Neuronal stem cell (in vitro differentiated cells): ENCODE data around the gene BACE2.

Source experiments
- DNase-seq: peaks from one replicate; pipeline ENCODE4 v3.0.0-alpha.2; 2013; ENCODE audit warnings: low spot score
- H2AFZ ChIP-seq: one replicate; pipeline ENCODE4 v1.6.1; 2013; ENCODE audit warnings: mild to moderate bottlenecking, low read length, inconsistent platforms
- H2AK5ac ChIP-seq: 2 replicates; pipeline ENCODE4 v1.6.1; 2013; ENCODE audit warnings: low read depth, mild to moderate bottlenecking, inconsistent platforms, low read length, moderate library complexity, mixed read lengths
- H2BK120ac ChIP-seq: 2 replicates; pipeline ENCODE4 v1.6.1; 2013; ENCODE audit warnings: low read depth, mild to moderate bottlenecking, inconsistent platforms, low read length, moderate library complexity, mixed read lengths
- H2BK12ac ChIP-seq: one replicate; pipeline ENCODE4 v1.6.1; 2013; ENCODE audit warnings: low read length, inconsistent platforms
- H2BK15ac ChIP-seq: 2 replicates; pipeline ENCODE4 v1.6.1; 2013; ENCODE audit warnings: mild to moderate bottlenecking, low read length, inconsistent platforms, mixed read lengths
- H2BK5ac ChIP-seq: one replicate; pipeline ENCODE4 v1.6.1; 2013; ENCODE audit warnings: inconsistent platforms, mild to moderate bottlenecking, low read length, moderate library complexity
- H3K14ac ChIP-seq: one replicate; pipeline ENCODE4 v1.6.1; 2013; ENCODE audit warnings: low read length, inconsistent platforms
- H3K18ac ChIP-seq: 2 replicates; pipeline ENCODE4 v1.6.1; 2013; ENCODE audit warnings: low read length, inconsistent platforms
- H3K23ac ChIP-seq: 2 replicates; pipeline ENCODE4 v1.6.1; 2013; ENCODE audit warnings: low read depth, mild to moderate bottlenecking, mixed read lengths, low read length, inconsistent platforms; ENCODE audit not compliant: poor library complexity
- H3K27ac ChIP-seq: replicated peaks from 3 replicates; pipeline ENCODE4 v1.5.1; 2013; ENCODE audit warnings: low read length, inconsistent platforms
- H3K27me3 ChIP-seq, 3 experiments: 2 replicates each; pipeline ENCODE4 v1.6.1; 2013; ENCODE audit warnings: low read length in 3 of 3, mild to moderate bottlenecking in 2 of 3, inconsistent platforms in 1 of 3, low read depth in 1 of 3, mixed read lengths in 1 of 3, moderate library complexity in 1 of 3; ENCODE audit not compliant: control insufficient read depth in 3 of 3, insufficient read depth in 3 of 3
- H3K36me3 ChIP-seq, 2 donors: replicated peaks in 1 of 2; 2 replicates each; pipeline ENCODE4 v1.6.1; 2013; ENCODE audit warnings: low read length in 2 of 2; ENCODE audit not compliant: control insufficient read depth in 2 of 2, insufficient read depth in 2 of 2
- H3K4ac ChIP-seq: 2 replicates; pipeline ENCODE4 v1.6.1; 2013; ENCODE audit warnings: inconsistent platforms, mild to moderate bottlenecking, low read length, moderate library complexity
- H3K4me1 ChIP-seq, 2 donors: 1 replicate in 1 of 2; 2 replicates in 1 of 2; pipeline ENCODE4 v1.6.1; 2013; ENCODE audit warnings: low read length in 2 of 2, low read depth in 1 of 2; ENCODE audit not compliant: control insufficient read depth in 2 of 2, insufficient read depth in 1 of 2
- H3K4me2 ChIP-seq: one replicate; pipeline ENCODE4 v1.6.1; 2013; ENCODE audit warnings: mild to moderate bottlenecking, low read length, inconsistent platforms; ENCODE audit not compliant: insufficient read depth, poor library complexity, severe bottlenecking
- H3K4me3 ChIP-seq, 2 donors: 2 replicates each; pipeline ENCODE4 v1.5.1; 2013; ENCODE audit warnings: low read length in 2 of 2, mild to moderate bottlenecking in 2 of 2, inconsistent platforms in 1 of 2, moderate library complexity in 1 of 2
- H3K79me1 ChIP-seq: one replicate; pipeline ENCODE4 v1.6.1; 2013; ENCODE audit warnings: low read depth, mild to moderate bottlenecking, inconsistent platforms, low read length, moderate library complexity
- H3K9ac ChIP-seq: one replicate; pipeline ENCODE4 v1.6.1; 2013; ENCODE audit warnings: mild to moderate bottlenecking, low read depth, low read length, inconsistent platforms; ENCODE audit not compliant: poor library complexity
- H3K9me3 ChIP-seq, 2 donors: replicated peaks in 1 of 2; 2 replicates each; pipeline versions ENCODE3 to v1.6.1; 2013; ENCODE audit warnings: low read length in 2 of 2, mild to moderate bottlenecking in 2 of 2, inconsistent platforms in 1 of 2, low read depth in 1 of 2, mixed read lengths in 1 of 2, moderate library complexity in 1 of 2; ENCODE audit not compliant: control insufficient read depth in 2 of 2, insufficient read depth in 1 of 2
- H4K8ac ChIP-seq: one replicate; pipeline ENCODE4 v1.6.1; 2013; ENCODE audit warnings: low read depth, mild to moderate bottlenecking, inconsistent platforms, low read length, moderate library complexity
- H4K91ac ChIP-seq: one replicate; pipeline ENCODE4 v1.6.1; 2013; ENCODE audit warnings: low read length, low read depth, mild to moderate bottlenecking, inconsistent platforms; ENCODE audit not compliant: poor library complexity
- WGBS, 2 donors: extraction: QIAGEN DNeasy Blood & Tissue Kit; methylation state at CpG; one replicate each; pipeline ENCODE4 v1.1.7; 2013; ENCODE audit warnings: missing lambda C conversion rate in 2 of 2, mixed read lengths in 1 of 2; ENCODE audit not compliant: insufficient read length in 2 of 2, insufficient replicate concordance in 1 of 2; ENCODE audit errors: extremely low coverage in 2 of 2; 5-methylcytosine and 5-hydroxymethylcytosine counted together

The BACE2 gene

DNA sequence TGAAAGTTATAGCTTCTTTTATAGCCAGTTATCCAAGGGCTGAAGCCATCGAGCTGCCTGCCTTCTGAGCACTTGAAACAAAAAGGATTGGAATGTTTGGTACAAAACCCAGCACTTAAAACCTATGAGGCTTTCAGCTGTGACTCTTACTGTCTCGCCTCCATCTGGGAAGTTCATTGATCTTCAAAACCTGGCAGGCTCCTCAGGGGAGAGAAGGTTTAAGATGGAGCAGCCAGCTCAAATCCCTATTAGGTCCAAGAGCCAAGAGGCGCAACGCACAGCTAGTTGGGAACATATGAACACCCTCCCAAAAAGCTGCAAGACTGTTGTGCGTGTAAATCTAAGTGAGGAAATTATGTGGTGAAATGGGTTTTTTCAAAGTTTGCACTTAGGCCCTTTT is 33.4 kb downstream of the BACE2 start:
- Histone ChIP-seq H2AFZ (no peak overlapping the region), H2BK15ac (no peak overlapping the region), H4K8ac (no peak overlapping the region), H2BK12ac (no peak overlapping the region), H4K91ac (no peak overlapping the region), H3K27me3 (no peaks in the 10 kb centered on the region), H3K4ac (no peak overlapping the region), H3K9ac (no peak overlapping the region), H2BK120ac (no peak overlapping the region), H3K14ac (no peak overlapping the region), H2BK5ac (no peak overlapping the region), H3K23ac (no peak overlapping the region), H3K4me2 (no peak overlapping the region), H3K18ac (no peak overlapping the region), H3K4me3 (no peak overlapping the region), H3K4me1 (peaks cover 0 to 1% of the 10 kb centered on the region in 2 donors), H2AK5ac (no peak overlapping the region), H3K36me3 (no peaks in the 10 kb centered on the region), H3K9me3 (no peaks in the 10 kb centered on the region), H3K79me1 (no peaks in the 10 kb centered on the region), H3K27ac (no peak overlapping the region)
- WGBS, 2 donors, result no CpG with 5 or more reads among the region's 5 CpGs
- DNase-seq, result no peak

DNA sequence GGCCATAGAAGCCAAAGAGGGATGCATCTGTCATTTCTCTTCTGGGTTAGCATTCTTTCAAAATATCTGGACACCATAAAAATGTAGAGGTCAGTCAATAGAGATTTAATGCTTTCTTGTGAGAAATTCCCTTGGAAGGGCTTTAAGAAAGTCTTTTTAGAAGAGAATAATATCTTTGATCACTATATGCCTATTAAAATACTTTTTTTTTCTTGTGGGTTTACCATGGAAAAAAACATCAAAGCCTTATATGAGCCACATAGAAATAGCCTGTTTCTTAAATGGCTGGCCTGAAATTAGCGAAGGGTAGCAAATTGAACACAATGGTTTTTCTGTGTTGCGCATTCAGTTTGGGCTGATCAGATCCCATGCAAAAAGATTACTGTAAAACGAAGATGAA is 36.8 kb downstream of the BACE2 start:
- Histone ChIP-seq H4K91ac (no peak overlapping the region), H3K4ac (no peak overlapping the region), H3K27me3 (no peaks in the 10 kb centered on the region), H3K4me2 (no peak overlapping the region), H3K18ac (no peak overlapping the region), H2BK5ac (no peak overlapping the region), H2BK120ac (no peak overlapping the region), H2AFZ (no peak overlapping the region), H3K36me3 (no peaks in the 10 kb centered on the region), H3K14ac (no peak overlapping the region), H3K4me1 (peaks cover 0 to 5% of the 10 kb centered on the region in 2 donors), H2BK15ac (no peak overlapping the region), H3K79me1 (no peaks in the 10 kb centered on the region), H3K9ac (no peak overlapping the region), H3K23ac (no peak overlapping the region), H2BK12ac (no peak overlapping the region), H3K27ac (no peak overlapping the region), H4K8ac (no peak overlapping the region), H3K9me3 (no peaks in the 10 kb centered on the region), H3K4me3 (no peak overlapping the region), H2AK5ac (no peak overlapping the region)
- DNase-seq, result no peak
- WGBS, 2 donors, result no CpG with 5 or more reads among the region's 3 CpGs

DNA sequence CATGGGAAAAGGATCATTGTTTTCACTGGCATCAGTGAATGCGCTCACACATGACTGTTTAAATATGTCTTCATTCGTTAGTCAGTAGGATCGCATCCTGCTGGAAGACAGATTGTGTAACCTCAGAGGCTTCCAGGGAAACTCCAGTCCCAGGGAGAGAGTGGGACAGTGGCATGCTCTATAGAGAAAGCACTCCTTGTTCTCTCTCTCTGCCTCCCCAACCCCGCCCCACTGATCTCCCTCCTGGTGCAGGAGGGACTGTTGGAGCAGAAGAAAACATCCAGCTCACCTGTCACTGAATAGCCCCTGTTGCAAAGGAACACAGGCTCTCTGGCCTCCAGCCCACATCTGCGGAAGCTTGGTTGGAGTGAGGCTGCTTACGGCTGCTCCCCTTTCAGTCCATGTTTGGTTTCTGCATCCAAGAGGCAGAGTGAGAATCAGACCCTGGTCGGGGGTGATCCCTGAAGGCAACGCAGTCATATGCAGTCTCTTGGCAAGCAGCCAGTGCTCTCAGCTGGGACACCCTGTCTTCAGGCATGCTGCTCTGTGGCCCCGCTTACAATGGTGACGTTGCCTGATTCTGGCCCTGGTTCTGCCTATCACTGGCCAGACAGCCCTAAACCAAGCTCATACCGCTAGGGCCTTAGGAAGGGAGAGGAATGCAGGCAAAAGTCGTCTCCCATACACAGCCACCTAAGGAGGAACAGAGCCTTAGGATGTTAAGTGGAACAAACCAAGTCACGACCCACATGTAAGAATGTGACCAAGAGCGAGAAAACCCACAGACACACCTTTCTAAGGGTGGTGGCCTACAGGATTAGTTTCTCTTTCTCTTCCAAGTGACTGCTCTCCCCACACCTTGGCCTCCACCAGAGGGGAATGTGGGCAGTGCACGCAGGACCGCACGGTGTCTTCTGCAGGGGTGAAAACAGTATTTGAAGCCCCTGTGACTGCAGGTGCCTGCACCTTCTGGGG is 39.7 kb downstream of the BACE2 start:
- no peak overlapping the region for H2AFZ ChIP-seq
- H3K23ac ChIP-seq, result no peak overlapping the region
- H3K4me1 ChIP-seq, result peaks cover 0 to 11% of the 10 kb centered on the region in 2 donors
- no peak overlapping the region for H4K91ac ChIP-seq
- H2BK5ac ChIP-seq, result no peak overlapping the region
- peak overlapping the region; percentile 36 for H3K18ac ChIP-seq
- H3K79me1 ChIP-seq, result no peaks in the 10 kb centered on the region
- H2AK5ac ChIP-seq, result peak overlapping the region; percentile 72
- DNase-seq, result no peak
- no peak overlapping the region for H2BK15ac ChIP-seq
- H2BK12ac ChIP-seq, result no peak overlapping the region
- H3K27ac ChIP-seq, result no peak overlapping the region
- no peak overlapping the region for H3K9ac ChIP-seq
- no peak overlapping the region for H4K8ac ChIP-seq
- no peak overlapping the region for H3K14ac ChIP-seq
- no peak overlapping the region for H2BK120ac ChIP-seq
- no peaks in the 10 kb centered on the region for H3K9me3 ChIP-seq
- WGBS, 2 donors, result no CpG with 5 or more reads among the region's 17 CpGs
- no peaks in the 10 kb centered on the region for H3K36me3 ChIP-seq
- no peak overlapping the region for H3K4ac ChIP-seq
- H3K4me2 ChIP-seq, result no peak overlapping the region
- H3K4me3 ChIP-seq, result no peak overlapping the region
- H3K27me3 ChIP-seq, result no peaks in the 10 kb centered on the region

DNA sequence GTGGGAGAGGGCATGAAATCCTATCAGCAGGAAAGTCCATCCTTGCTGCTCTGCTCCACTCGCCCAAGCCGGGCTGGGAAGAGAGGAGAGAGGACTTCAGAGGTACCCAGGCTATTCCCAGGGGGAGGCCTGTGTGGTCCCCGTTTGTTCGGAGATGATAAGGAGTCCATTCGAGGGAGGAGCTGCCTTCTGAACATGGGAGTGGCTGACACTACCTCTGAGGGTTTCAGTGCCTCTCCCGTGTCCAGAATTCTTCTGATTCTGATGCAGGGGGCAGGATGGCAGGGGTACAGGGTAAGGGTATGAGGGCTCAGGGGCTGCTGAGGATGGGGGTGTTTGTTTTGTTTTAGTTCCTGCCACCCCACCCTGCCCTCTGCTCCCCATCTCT is 40.4 kb downstream of the BACE2 start:
- no peaks in the 10 kb centered on the region for H3K79me1 ChIP-seq
- WGBS, 2 donors, result no CpG with 5 or more reads among the region's 6 CpGs

More for the DNA sequence above, 40.4 kb downstream of the BACE2 start:
- Histone ChIP-seq H2AFZ (no peak overlapping the region), H2BK120ac (peak overlapping the region; percentile 33), H3K4me3 (no peak overlapping the region), H4K91ac (no peak overlapping the region), H3K9ac (no peak overlapping the region), H3K14ac (peak overlapping the region; percentile 49), H2BK5ac (no peak overlapping the region), H3K27me3 (no peaks in the 10 kb centered on the region), H3K36me3 (no peaks in the 10 kb centered on the region), H3K23ac (no peak overlapping the region), H3K4me1 (peaks cover 0 to 13% of the 10 kb centered on the region in 2 donors), H3K27ac (no peak overlapping the region), H2AK5ac (peak overlapping the region; percentile 72), H2BK15ac (no peak overlapping the region), H3K9me3 (no peaks in the 10 kb centered on the region), H3K4ac (no peak overlapping the region), H2BK12ac (no peak overlapping the region), H3K18ac (peak overlapping the region; percentile 36), H3K4me2 (no peak overlapping the region), H4K8ac (no peak overlapping the region)
- DNase-seq, result no peak
